ENCODE measurements around the gene MINDY1. TPM values are rescaled to one million over a fixed set of nuclear protein-coding genes. Genes with fewer than 3 reads are reported as not detected.

The MINDY1 gene
- total and polyA plus RNA-seq, 8 donors = 9.8 to 60.0 (median 28.5) TPM

DNA sequence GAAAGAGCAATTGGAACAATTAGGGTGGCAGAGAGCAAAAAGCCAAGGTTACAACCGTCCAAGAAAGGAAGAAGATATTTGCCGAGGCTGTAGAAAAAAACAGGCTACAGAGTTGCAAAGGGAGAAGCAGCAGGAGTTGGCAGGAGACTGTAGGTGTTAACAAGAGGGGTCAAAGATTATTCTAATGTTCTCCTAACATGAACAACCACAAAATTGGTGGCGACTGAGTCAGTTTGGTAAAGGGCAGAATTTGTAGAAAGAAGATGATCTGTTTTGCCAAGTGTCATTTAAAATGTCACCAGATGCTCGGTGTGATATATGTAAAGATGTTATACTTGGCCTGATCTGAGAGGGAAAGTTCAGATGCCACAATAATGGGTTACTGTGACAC is 1.1 kb upstream of the MINDY1 start:
- Histone ChIP-seq H3K4me3 (peak overlapping the region; percentile 58 to 73 (median 69)), H3K4me1 (peaks cover 43 to 87% (median 74%) of the 10 kb centered on the region in 4 donors), H3K27ac (peak overlapping the region; percentile 78 to 92 (median 89)), H3K9me3 (no peaks in the 10 kb centered on the region), H3K36me3 (no peaks in the 10 kb centered on the region), H3K27me3 (no peaks in the 10 kb centered on the region)
- 7 to 13% (median 10%) methylated on average over 4 of the region's 4 CpGs for WGBS, 5 donors
- intact Hi-C loops (cut with DNase I; ENCODE audit: low total_unique reads) = no loop called here
- DNase-seq = no peak
- TF ChIP-seq POLR2AphosphoS5 (IDR thresholded peaks at IDR 0.05) = no peak
- TF ChIP-seq, protein P1, sequence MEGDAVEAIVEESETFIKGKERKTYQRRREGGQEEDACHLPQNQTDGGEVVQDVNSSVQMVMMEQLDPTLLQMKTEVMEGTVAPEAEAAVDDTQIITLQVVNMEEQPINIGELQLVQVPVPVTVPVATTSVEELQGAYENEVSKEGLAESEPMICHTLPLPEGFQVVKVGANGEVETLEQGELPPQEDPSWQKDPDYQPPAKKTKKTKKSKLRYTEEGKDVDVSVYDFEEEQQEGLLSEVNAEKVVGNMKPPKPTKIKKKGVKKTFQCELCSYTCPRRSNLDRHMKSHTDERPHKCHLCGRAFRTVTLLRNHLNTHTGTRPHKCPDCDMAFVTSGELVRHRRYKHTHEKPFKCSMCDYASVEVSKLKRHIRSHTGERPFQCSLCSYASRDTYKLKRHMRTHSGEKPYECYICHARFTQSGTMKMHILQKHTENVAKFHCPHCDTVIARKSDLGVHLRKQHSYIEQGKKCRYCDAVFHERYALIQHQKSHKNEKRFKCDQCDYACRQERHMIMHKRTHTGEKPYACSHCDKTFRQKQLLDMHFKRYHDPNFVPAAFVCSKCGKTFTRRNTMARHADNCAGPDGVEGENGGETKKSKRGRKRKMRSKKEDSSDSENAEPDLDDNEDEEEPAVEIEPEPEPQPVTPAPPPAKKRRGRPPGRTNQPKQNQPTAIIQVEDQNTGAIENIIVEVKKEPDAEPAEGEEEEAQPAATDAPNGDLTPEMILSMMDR (IDR thresholded peaks at IDR 0.05) = no peak
- no peak for TF ChIP-seq EP300 (IDR thresholded peaks at IDR 0.05)
- TF ChIP-seq POLR2A (IDR thresholded peaks at IDR 0.05) = no peak

DNA sequence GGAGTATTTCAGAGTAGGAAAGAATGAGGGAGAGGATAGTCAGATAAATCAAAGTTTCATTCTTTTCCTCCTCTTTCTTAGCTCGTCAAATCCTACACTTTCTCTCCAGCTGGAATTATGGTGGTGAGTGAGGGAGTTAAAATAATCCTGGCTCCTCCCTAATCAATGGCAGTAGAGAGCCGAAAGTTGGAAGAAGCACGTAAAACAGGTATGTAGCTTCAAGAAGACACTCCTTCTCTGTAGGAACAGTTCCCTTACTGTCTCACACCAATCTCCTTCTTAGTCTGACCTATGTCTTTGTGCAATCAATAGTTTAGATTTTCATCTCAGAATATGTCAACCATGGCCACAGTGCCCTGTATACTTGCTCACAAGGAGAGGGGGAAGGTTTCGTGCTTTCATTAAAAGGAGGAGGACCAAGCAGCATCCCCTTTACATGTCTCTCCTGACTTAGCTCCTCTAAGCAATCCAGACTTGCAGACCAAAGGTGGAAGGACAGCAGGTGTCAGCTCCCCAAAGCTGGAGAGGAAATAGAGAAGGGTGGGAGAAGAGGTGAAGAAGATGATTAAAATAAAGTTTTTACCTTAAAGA is 878 bp downstream of the MINDY1 start:
- whole genome bisulfite sequencing, 5 donors = 5 to 14% (median 9%) methylated on average over 4 of the region's 4 CpGs
- TF ChIP-seq POLR2A (IDR thresholded peaks at IDR 0.05) (no peak), POLR2AphosphoS5 (IDR thresholded peaks at IDR 0.05) (no peak), EP300 (IDR thresholded peaks at IDR 0.05) (no peak)
- TF ChIP-seq, protein P1 (IDR thresholded peaks at IDR 0.05) = no peak
- DNase-seq = peak in 1 of 2 donors; percentile 34
- H3K9me3 ChIP-seq = no peaks in the 10 kb centered on the region
- H3K27ac ChIP-seq = peak overlapping the region; percentile 89 to 92 (median 89)
- H3K4me1 ChIP-seq = peaks cover 40 to 83% (median 73%) of the 10 kb centered on the region in 4 donors
- peak overlapping the region; percentile 55 to 72 (median 59) for H3K4me3 ChIP-seq
- intact Hi-C loops (cut with DNase I; ENCODE audit: low total_unique reads) = no loop called here
- H3K27me3 ChIP-seq = no peaks in the 10 kb centered on the region
- H3K36me3 ChIP-seq = peaks cover 7 to 17% (median 16%) of the 10 kb centered on the region in 4 donors

DNA sequence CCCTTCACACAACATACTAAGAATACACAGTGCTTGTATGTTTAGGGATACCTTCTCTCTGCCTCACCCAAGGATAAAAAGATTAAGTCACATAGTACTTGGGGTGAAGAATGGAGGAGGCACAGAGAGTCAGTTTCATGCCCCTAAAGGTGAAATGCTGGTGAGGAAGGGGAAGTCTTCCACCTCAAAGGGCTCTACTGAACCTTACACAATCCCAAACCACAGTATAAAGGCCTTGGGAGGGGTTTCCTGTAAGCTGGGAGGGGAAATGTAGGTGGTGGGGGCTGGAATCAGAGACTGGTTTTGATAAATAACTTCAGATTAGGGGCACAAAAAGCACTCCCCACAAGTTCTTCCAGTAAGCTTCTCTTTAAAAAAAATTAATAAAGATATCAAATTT is 3.5 kb downstream of the MINDY1 start:
- Histone ChIP-seq H3K9me3 (no peaks in the 10 kb centered on the region), H3K27ac (peak overlapping the region in 4 of 5 donors; percentile 31 to 92 (median 90)), H3K36me3 (peaks cover 20 to 44% (median 42%) of the 10 kb centered on the region in 4 donors), H3K27me3 (no peaks in the 10 kb centered on the region), H3K4me3 (peak overlapping the region in 3 of 4 donors; percentile 58 to 72 (median 60)), H3K4me1 (peaks cover 29 to 70% (median 54%) of the 10 kb centered on the region in 4 donors)
- no peak for TF ChIP-seq EP300 (IDR thresholded peaks at IDR 0.05)
- no peak for TF ChIP-seq POLR2A (IDR thresholded peaks at IDR 0.05)
- no peak for TF ChIP-seq POLR2AphosphoS5 (IDR thresholded peaks at IDR 0.05)
- TF ChIP-seq, protein P1 (IDR thresholded peaks at IDR 0.05) = no peak
- no peak for DNase-seq
- intact Hi-C loops (cut with DNase I; ENCODE audit: low total_unique reads) = no loop called here

DNA sequence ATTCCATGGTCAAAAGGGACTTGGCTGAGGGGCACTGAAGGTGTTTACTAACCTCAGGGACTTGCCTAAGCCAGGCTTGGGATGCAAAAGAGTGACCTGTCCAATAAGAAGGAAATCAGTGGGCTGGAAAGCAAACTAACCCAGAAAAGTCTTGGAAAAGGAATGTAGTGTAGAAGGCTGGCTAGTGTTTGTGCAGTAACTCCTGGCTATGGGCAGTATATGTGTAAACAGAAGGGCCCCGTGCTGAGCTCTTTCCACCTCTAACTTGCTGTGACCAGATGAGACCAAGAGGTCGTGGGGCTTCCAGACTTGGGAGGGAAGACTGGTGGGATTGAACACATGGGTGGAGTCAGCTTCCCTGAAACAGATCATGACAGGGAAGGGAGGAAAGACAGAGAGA is 4.1 kb downstream of the MINDY1 start:
- intact Hi-C loops (cut with DNase I; ENCODE audit: low total_unique reads) = no loop called here
- WGBS, 5 donors = 14 to 28% (median 20%) methylated on average over 2 of the region's 2 CpGs
- Histone ChIP-seq H3K27me3 (no peaks in the 10 kb centered on the region), H3K4me1 (peaks cover 25 to 65% (median 50%) of the 10 kb centered on the region in 4 donors), H3K36me3 (peaks cover 25 to 50% (median 48%) of the 10 kb centered on the region in 4 donors), H3K27ac (peak overlapping the region in 4 of 5 donors; percentile 31 to 92 (median 90)), H3K4me3 (peak overlapping the region in 2 of 4 donors; percentile 58 to 72), H3K9me3 (no peaks in the 10 kb centered on the region)
- peak in 1 of 2 donors; percentile 35 for DNase-seq
- TF ChIP-seq POLR2AphosphoS5 (IDR thresholded peaks at IDR 0.05) = no peak
- TF ChIP-seq, protein P1 (IDR thresholded peaks at IDR 0.05) = no peak
- TF ChIP-seq EP300 (IDR thresholded peaks at IDR 0.05) = no peak
- TF ChIP-seq POLR2A (IDR thresholded peaks at IDR 0.05) = no peak

Data from stomach (tissue), 9 donors.